HEK293 (cell line): ENCODE measurements around the gene KPTN.
A peak's percentile ranks its signal among the peaks of the same experiment; 100 is the strongest.

Experiments
- KLF7 ChIP-seq: fragments of 450-650 bp; formaldehyde crosslinking; IDR thresholded peaks from 2 replicates; pipeline ENCODE4 v1.5.1; 2016; ENCODE audit warnings: missing biosample characterization, missing genetic modification characterization, borderline replicate concordance
- KLF8 ChIP-seq: fragments of 450-650 bp; formaldehyde crosslinking; IDR thresholded peaks from 2 replicates; pipeline ENCODE4 v1.5.1; 2016; ENCODE audit warnings: missing biosample characterization, missing genetic modification characterization
- SALL2 ChIP-seq: fragments of 450-650 bp; formaldehyde crosslinking; IDR thresholded peaks from 2 replicates; pipeline ENCODE4 v1.5.0; 2017; ENCODE audit warnings: missing biosample characterization, mild to moderate bottlenecking, missing genetic modification characterization, borderline replicate concordance
- WT1 ChIP-seq: fragments of 450-650 bp; formaldehyde crosslinking; IDR thresholded peaks from 2 replicates; pipeline ENCODE4 v1.5.1; 2016; ENCODE audit warnings: missing biosample characterization, missing genetic modification characterization
- YY1 ChIP-seq: fragments of 450-650 bp; formaldehyde crosslinking; IDR thresholded peaks from 2 replicates; pipeline ENCODE4 v1.5.1; 2018; ENCODE audit warnings: missing biosample characterization, missing genetic modification characterization
- YY2 ChIP-seq: fragments of 450-650 bp; formaldehyde crosslinking; IDR thresholded peaks from 2 replicates; pipeline ENCODE4 v1.5.1; 2016; ENCODE audit warnings: missing biosample characterization, missing genetic modification characterization
- ZBTB7A ChIP-seq: fragments of 450-650 bp; formaldehyde crosslinking; IDR thresholded peaks from 2 replicates; pipeline ENCODE4 v1.5.1; 2016; ENCODE audit warnings: low read depth, missing biosample characterization, missing genetic modification characterization
- ZBTB8A ChIP-seq: fragments of 450-650 bp; formaldehyde crosslinking; IDR thresholded peaks from 2 replicates; pipeline ENCODE4 v1.5.1; 2016; ENCODE audit warnings: missing biosample characterization, missing genetic modification characterization
- ZFHX2 ChIP-seq: fragments of 450-650 bp; formaldehyde crosslinking; conservative IDR thresholded peaks from 2 replicates; pipeline ENCODE4 v1.5.1; 2016; ENCODE audit warnings: missing biosample characterization, missing genetic modification characterization
- ZNF112 ChIP-seq: fragments of 450-650 bp; formaldehyde crosslinking; IDR thresholded peaks from 2 replicates; pipeline ENCODE4 v1.5.0; 2017; ENCODE audit warnings: missing biosample characterization, missing genetic modification characterization
- ZNF114 ChIP-seq: fragments of 450-650 bp; formaldehyde crosslinking; IDR thresholded peaks from 2 replicates; pipeline ENCODE4 v1.5.0; 2017; ENCODE audit warnings: missing biosample characterization, missing genetic modification characterization
- ZNF175 ChIP-seq: fragments of 450-650 bp; formaldehyde crosslinking; IDR thresholded peaks from 2 replicates; pipeline ENCODE4 v1.5.1; 2016; ENCODE audit warnings: missing biosample characterization, missing genetic modification characterization
- ZNF221 ChIP-seq: fragments of 450-650 bp; formaldehyde crosslinking; IDR thresholded peaks from 2 replicates; pipeline ENCODE4 v1.5.1; 2017; ENCODE audit warnings: missing biosample characterization, missing genetic modification characterization, borderline replicate concordance
- ZNF24 ChIP-seq: fragments of 450-650 bp; formaldehyde crosslinking; IDR thresholded peaks from 2 replicates; pipeline ENCODE4 v1.5.1; 2016; ENCODE audit warnings: missing biosample characterization, missing genetic modification characterization
- ZNF292 ChIP-seq: fragments of 450-650 bp; formaldehyde crosslinking; IDR thresholded peaks from 2 replicates; pipeline ENCODE4 v1.5.1; 2016; ENCODE audit warnings: low read depth, missing biosample characterization, missing genetic modification characterization, borderline replicate concordance
- ZNF311 ChIP-seq: fragments of 450-650 bp; formaldehyde crosslinking; IDR thresholded peaks from 2 replicates; pipeline ENCODE4 v1.5.1; 2017; ENCODE audit warnings: missing biosample characterization, missing genetic modification characterization, borderline replicate concordance
- ZNF350 ChIP-seq: fragments of 450-650 bp; formaldehyde crosslinking; IDR thresholded peaks from 2 replicates; pipeline ENCODE4 v1.5.0; 2017; ENCODE audit warnings: missing biosample characterization, mild to moderate bottlenecking, missing genetic modification characterization
- ZNF394 ChIP-seq: fragments of 450-650 bp; formaldehyde crosslinking; IDR thresholded peaks from 2 replicates; pipeline ENCODE4 v1.5.1; 2016; ENCODE audit warnings: missing biosample characterization, missing genetic modification characterization, mild to moderate bottlenecking, moderate library complexity, borderline replicate concordance
- ZNF510 ChIP-seq: fragments of 450-650 bp; formaldehyde crosslinking; IDR thresholded peaks from 2 replicates; pipeline ENCODE4 v1.5.1; 2018; ENCODE audit warnings: mild to moderate bottlenecking, missing genetic modification characterization, missing biosample characterization; ENCODE audit not compliant: insufficient replicate concordance
- ZNF600 ChIP-seq: fragments of 450-650 bp; formaldehyde crosslinking; IDR thresholded peaks from 2 replicates; pipeline ENCODE4 v1.5.1; 2016; ENCODE audit warnings: missing biosample characterization, missing genetic modification characterization
- ZNF623 ChIP-seq: fragments of 450-650 bp; formaldehyde crosslinking; IDR thresholded peaks from 2 replicates; pipeline ENCODE4 v1.5.1; 2016; ENCODE audit warnings: missing biosample characterization, missing genetic modification characterization
- ZNF629 ChIP-seq: fragments of 450-650 bp; formaldehyde crosslinking; IDR thresholded peaks from 2 replicates; pipeline ENCODE4 v1.5.1; 2017; ENCODE audit warnings: missing biosample characterization, missing genetic modification characterization
- ZNF707 ChIP-seq: fragments of 450-650 bp; formaldehyde crosslinking; IDR thresholded peaks from 2 replicates; pipeline ENCODE4 v1.5.1; 2016; ENCODE audit warnings: missing biosample characterization, missing genetic modification characterization
- ZNF768 ChIP-seq: fragments of 450-650 bp; formaldehyde crosslinking; IDR thresholded peaks from 2 replicates; pipeline ENCODE4 v1.5.1; 2018; ENCODE audit warnings: missing biosample characterization, mild to moderate bottlenecking, missing genetic modification characterization
- ZNF830 ChIP-seq: fragments of 450-650 bp; IDR thresholded peaks from 2 replicates; pipeline ENCODE4 v1.5.0; 2018; ENCODE audit warnings: missing biosample characterization, missing genetic modification characterization, low read depth, mild to moderate bottlenecking, moderate library complexity
- TF ChIP-seq, protein P1 (sequence below): fragments of 450-650 bp; formaldehyde crosslinking; IDR thresholded peaks from 2 replicates; pipeline ENCODE4 v1.5.1; 2016; ENCODE audit warnings: missing biosample characterization, missing genetic modification characterization, low read depth
- TF ChIP-seq, protein P2 (sequence below): fragments of 450-650 bp; formaldehyde crosslinking; IDR thresholded peaks from 2 replicates; pipeline ENCODE4 v1.5.1; 2016; ENCODE audit warnings: missing biosample characterization, missing genetic modification characterization
- TF ChIP-seq, protein P3 (sequence below): fragments of 450-650 bp; formaldehyde crosslinking; IDR thresholded peaks from 2 replicates; pipeline ENCODE4 v1.5.1; 2016; ENCODE audit warnings: missing biosample characterization, missing genetic modification characterization
- TF ChIP-seq, protein P4 (sequence below): fragments of 450-650 bp; formaldehyde crosslinking; IDR thresholded peaks from 2 replicates; pipeline ENCODE4 v1.5.1; 2017; ENCODE audit warnings: missing biosample characterization, missing genetic modification characterization
- TF ChIP-seq, protein P5 (sequence below): fragments of 450-650 bp; formaldehyde crosslinking; IDR thresholded peaks from 2 replicates; pipeline ENCODE4 v1.5.1; 2016; ENCODE audit warnings: missing biosample characterization, missing genetic modification characterization, low read depth
- TF ChIP-seq, protein P6 (sequence below): fragments of 450-650 bp; formaldehyde crosslinking; IDR thresholded peaks from 2 replicates; pipeline ENCODE4 v1.5.1; 2017; ENCODE audit warnings: missing biosample characterization, missing genetic modification characterization

KPTN gene

DNA sequence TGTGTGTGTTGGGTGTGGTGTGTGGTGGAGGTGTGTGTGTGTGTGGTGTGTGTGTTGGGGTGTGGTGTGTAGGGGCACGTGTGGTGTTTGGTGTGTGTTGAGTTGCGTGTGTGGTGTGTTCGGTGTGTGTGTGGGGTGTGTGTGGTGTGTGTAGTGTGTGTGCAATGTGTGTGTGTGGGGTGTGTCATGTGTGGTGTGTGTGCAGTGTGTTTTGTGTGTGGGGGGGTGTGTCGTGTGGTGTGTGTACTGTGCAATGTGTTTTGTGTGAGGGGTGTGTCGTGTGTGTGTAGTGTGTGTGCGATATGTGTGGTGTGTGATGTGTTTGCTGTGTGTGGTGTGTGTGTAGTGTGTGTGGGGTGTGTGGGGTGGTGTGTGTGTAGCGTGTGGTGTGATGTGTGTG is 6.0 kb upstream of the KPTN start (continued):
- TF ChIP-seq, protein P1, sequence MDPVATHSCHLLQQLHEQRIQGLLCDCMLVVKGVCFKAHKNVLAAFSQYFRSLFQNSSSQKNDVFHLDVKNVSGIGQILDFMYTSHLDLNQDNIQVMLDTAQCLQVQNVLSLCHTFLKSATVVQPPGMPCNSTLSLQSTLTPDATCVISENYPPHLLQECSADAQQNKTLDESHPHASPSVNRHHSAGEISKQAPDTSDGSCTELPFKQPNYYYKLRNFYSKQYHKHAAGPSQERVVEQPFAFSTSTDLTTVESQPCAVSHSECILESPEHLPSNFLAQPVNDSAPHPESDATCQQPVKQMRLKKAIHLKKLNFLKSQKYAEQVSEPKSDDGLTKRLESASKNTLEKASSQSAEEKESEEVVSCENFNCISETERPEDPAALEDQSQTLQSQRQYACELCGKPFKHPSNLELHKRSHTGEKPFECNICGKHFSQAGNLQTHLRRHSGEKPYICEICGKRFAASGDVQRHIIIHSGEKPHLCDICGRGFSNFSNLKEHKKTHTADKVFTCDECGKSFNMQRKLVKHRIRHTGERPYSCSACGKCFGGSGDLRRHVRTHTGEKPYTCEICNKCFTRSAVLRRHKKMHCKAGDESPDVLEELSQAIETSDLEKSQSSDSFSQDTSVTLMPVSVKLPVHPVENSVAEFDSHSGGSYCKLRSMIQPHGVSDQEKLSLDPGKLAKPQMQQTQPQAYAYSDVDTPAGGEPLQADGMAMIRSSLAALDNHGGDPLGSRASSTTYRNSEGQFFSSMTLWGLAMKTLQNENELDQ, result no peak
- TF ChIP-seq, protein P2, sequence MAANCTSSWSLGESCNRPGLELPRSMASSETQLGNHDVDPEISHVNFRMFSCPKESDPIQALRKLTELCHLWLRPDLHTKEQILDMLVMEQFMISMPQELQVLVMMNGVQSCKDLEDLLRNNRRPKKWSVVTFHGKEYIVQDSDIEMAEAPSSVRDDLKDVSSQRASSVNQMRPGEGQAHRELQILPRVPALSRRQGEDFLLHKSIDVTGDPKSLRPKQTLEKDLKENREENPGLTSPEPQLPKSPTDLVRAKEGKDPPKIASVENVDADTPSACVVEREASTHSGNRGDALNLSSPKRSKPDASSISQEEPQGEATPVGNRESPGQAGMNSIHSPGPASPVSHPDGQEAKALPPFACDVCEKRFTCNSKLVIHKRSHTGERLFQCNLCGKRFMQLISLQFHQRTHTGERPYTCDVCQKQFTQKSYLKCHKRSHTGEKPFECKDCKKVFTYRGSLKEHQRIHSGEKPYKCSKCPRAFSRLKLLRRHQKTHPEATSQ (tag by site-specific recombination), result no peak
- TF ChIP-seq ZNF510, result no peak
- TF ChIP-seq, protein P3, sequence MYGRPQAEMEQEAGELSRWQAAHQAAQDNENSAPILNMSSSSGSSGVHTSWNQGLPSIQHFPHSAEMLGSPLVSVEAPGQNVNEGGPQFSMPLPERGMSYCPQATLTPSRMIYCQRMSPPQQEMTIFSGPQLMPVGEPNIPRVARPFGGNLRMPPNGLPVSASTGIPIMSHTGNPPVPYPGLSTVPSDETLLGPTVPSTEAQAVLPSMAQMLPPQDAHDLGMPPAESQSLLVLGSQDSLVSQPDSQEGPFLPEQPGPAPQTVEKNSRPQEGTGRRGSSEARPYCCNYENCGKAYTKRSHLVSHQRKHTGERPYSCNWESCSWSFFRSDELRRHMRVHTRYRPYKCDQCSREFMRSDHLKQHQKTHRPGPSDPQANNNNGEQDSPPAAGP (tag by site-specific recombination), result no peak
- TF ChIP-seq, protein P4, sequence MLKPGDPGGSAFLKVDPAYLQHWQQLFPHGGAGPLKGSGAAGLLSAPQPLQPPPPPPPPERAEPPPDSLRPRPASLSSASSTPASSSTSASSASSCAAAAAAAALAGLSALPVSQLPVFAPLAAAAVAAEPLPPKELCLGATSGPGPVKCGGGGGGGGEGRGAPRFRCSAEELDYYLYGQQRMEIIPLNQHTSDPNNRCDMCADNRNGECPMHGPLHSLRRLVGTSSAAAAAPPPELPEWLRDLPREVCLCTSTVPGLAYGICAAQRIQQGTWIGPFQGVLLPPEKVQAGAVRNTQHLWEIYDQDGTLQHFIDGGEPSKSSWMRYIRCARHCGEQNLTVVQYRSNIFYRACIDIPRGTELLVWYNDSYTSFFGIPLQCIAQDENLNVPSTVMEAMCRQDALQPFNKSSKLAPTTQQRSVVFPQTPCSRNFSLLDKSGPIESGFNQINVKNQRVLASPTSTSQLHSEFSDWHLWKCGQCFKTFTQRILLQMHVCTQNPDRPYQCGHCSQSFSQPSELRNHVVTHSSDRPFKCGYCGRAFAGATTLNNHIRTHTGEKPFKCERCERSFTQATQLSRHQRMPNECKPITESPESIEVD (tag by site-specific recombination), result no peak
- TF ChIP-seq ZNF707 (tag by site-specific recombination), result no peak
- TF ChIP-seq KLF8 (tag by site-specific recombination), result 0 out of 2 replicates have a peak, but pooled peaks have one; percentile 60
- no peak for TF ChIP-seq ZBTB8A (tag by site-specific recombination)
- TF ChIP-seq ZNF114, result no peak
- no peak for TF ChIP-seq ZBTB7A
- no peak for TF ChIP-seq WT1
- 0 out of 2 replicates have a peak, but pooled peaks have one; percentile 55 for TF ChIP-seq YY2 (tag by site-specific recombination)
- TF ChIP-seq ZNF830, result no peak
- TF ChIP-seq, protein P5, sequence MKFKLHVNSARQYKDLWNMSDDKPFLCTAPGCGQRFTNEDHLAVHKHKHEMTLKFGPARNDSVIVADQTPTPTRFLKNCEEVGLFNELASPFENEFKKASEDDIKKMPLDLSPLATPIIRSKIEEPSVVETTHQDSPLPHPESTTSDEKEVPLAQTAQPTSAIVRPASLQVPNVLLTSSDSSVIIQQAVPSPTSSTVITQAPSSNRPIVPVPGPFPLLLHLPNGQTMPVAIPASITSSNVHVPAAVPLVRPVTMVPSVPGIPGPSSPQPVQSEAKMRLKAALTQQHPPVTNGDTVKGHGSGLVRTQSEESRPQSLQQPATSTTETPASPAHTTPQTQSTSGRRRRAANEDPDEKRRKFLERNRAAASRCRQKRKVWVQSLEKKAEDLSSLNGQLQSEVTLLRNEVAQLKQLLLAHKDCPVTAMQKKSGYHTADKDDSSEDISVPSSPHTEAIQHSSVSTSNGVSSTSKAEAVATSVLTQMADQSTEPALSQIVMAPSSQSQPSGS (tag by site-specific recombination), result no peak
- no peak for TF ChIP-seq ZNF350 (tag by site-specific recombination)
- no peak for TF ChIP-seq ZNF292 (tag by site-specific recombination)
- TF ChIP-seq ZNF221 (tag by site-specific recombination), result no peak
- no peak for TF ChIP-seq ZNF623
- TF ChIP-seq KLF7 (tag by site-specific recombination), result peak; percentile 64; the same call in 1 of the 2 replicates
- no peak for TF ChIP-seq ZNF394
- no peak for TF ChIP-seq ZNF24 (tag by site-specific recombination)
- TF ChIP-seq ZNF600, result no peak
- TF ChIP-seq ZNF112 (tag by site-specific recombination), result no peak
- TF ChIP-seq ZNF768 (tag by site-specific recombination), result no peak
- TF ChIP-seq ZNF311 (tag by site-specific recombination), result peak; percentile 89; the same call in 1 of the 2 replicates
- TF ChIP-seq SALL2 (tag by site-specific recombination), result peak; percentile 60; the same call in 1 of the 2 replicates
- TF ChIP-seq ZFHX2 (tag by site-specific recombination), result peak; percentile 43
- no peak for TF ChIP-seq ZNF629
- TF ChIP-seq ZNF175, result no peak
- no peak for TF ChIP-seq YY1 (tag by site-specific recombination)
- TF ChIP-seq, protein P6, sequence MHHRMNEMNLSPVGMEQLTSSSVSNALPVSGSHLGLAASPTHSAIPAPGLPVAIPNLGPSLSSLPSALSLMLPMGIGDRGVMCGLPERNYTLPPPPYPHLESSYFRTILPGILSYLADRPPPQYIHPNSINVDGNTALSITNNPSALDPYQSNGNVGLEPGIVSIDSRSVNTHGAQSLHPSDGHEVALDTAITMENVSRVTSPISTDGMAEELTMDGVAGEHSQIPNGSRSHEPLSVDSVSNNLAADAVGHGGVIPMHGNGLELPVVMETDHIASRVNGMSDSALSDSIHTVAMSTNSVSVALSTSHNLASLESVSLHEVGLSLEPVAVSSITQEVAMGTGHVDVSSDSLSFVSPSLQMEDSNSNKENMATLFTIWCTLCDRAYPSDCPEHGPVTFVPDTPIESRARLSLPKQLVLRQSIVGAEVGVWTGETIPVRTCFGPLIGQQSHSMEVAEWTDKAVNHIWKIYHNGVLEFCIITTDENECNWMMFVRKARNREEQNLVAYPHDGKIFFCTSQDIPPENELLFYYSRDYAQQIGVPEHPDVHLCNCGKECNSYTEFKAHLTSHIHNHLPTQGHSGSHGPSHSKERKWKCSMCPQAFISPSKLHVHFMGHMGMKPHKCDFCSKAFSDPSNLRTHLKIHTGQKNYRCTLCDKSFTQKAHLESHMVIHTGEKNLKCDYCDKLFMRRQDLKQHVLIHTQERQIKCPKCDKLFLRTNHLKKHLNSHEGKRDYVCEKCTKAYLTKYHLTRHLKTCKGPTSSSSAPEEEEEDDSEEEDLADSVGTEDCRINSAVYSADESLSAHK, result no peak
